SK-N-SH treated with all-trans-retinoic acid at 6 μM for 48 hours (cell line): ENCODE data around the gene OR2M3.

Source experiments
- ATAC-seq: fragments of 200-7000 bp; cut with Tn5 transposase; 3 replicates; pipeline ENCODE4 v1.9.1; 2020; ENCODE audit warnings: mild to moderate bottlenecking, moderate library complexity
- ARNTL ChIP-seq: fragments of 450-650 bp; formaldehyde crosslinking; IDR thresholded peaks from 2 replicates; pipeline ENCODE4 v1.5.0; 2020; ENCODE audit warnings: low read depth, mild to moderate bottlenecking, moderate library complexity, borderline replicate concordance
- BACH2 ChIP-seq: fragments of 250-450 bp; sonication (Bioruptor Pico); IDR thresholded peaks from 2 replicates; pipeline ENCODE4 v1.9.0; 2021; ENCODE audit warnings: mild to moderate bottlenecking, borderline replicate concordance
- CSDC2 ChIP-seq: fragments of 250-450 bp; sonication (Bioruptor Pico); IDR thresholded peaks from 2 replicates; pipeline ENCODE4 v1.5.0; 2020; ENCODE audit warnings: mild to moderate bottlenecking, moderate library complexity
- ESRRG ChIP-seq: fragments of 250-450 bp; sonication (Bioruptor Pico); IDR thresholded peaks from 2 replicates; pipeline ENCODE4 v1.6.1; 2021; ENCODE audit warnings: mild to moderate bottlenecking
- GLIS3 ChIP-seq: fragments of 250-450 bp; sonication (Bioruptor Pico); IDR thresholded peaks from 2 replicates; pipeline ENCODE4 v1.5.0; 2020; ENCODE audit warnings: mild to moderate bottlenecking, moderate library complexity
- OSR1 ChIP-seq: fragments of 250-450 bp; sonication (Bioruptor Pico); IDR thresholded peaks from 2 replicates; pipeline ENCODE4 v1.8.0; 2022; ENCODE audit warnings: moderate library complexity, mild to moderate bottlenecking, inconsistent platforms
- PPARA ChIP-seq: fragments of 250-450 bp; sonication (Bioruptor Pico); IDR thresholded peaks from 2 replicates; pipeline ENCODE4 v1.5.0; 2020; ENCODE audit warnings: mild to moderate bottlenecking, borderline replicate concordance
- RARB ChIP-seq: fragments of 250-450 bp; sonication (Bioruptor Pico); IDR thresholded peaks from 2 replicates; pipeline ENCODE4 v1.8.0; 2021; ENCODE audit warnings: mild to moderate bottlenecking, moderate library complexity
- SNAI2 ChIP-seq: fragments of 250-450 bp; sonication (Bioruptor Pico); IDR thresholded peaks from 2 replicates; pipeline ENCODE4 v1.5.0; 2020; ENCODE audit warnings: mild to moderate bottlenecking, moderate library complexity
- TCF4 ChIP-seq: fragments of 250-450 bp; sonication (Bioruptor Pico); IDR thresholded peaks from 2 replicates; pipeline ENCODE4 v1.8.0; 2021; ENCODE audit warnings: mild to moderate bottlenecking, moderate library complexity, borderline replicate concordance
- TOX ChIP-seq: fragments of 250-450 bp; sonication (Bioruptor Pico); IDR thresholded peaks from 2 replicates; pipeline ENCODE4 v1.8.0; 2021; ENCODE audit warnings: mild to moderate bottlenecking, moderate library complexity, borderline replicate concordance
- ZC3H10 ChIP-seq: fragments of 250-450 bp; sonication (Bioruptor Pico); IDR thresholded peaks from 2 replicates; pipeline ENCODE4 v1.5.1; 2021; ENCODE audit warnings: mild to moderate bottlenecking, moderate library complexity
- ZFP3 ChIP-seq: fragments of 250-450 bp; sonication (Bioruptor Pico); IDR thresholded peaks from 2 replicates; pipeline ENCODE4 v1.5.0; 2020; ENCODE audit warnings: mild to moderate bottlenecking, moderate library complexity
- ZFP30 ChIP-seq: fragments of 450-650 bp; formaldehyde crosslinking; IDR thresholded peaks from 2 replicates; pipeline ENCODE4 v1.5.0; 2022; ENCODE audit warnings: mild to moderate bottlenecking, moderate library complexity
- ZNF565 ChIP-seq: fragments of 450-650 bp; formaldehyde crosslinking; conservative IDR thresholded peaks from 2 replicates; pipeline ENCODE4 v1.5.0; 2020; ENCODE audit warnings: low read depth, mild to moderate bottlenecking, moderate library complexity
- ZNF70 ChIP-seq: fragments of 450-650 bp; formaldehyde crosslinking; IDR thresholded peaks from 2 replicates; pipeline ENCODE4 v1.5.0; 2020; ENCODE audit warnings: mild to moderate bottlenecking, moderate library complexity
- ZNF8 ChIP-seq: fragments of 450-650 bp; formaldehyde crosslinking; IDR thresholded peaks from 2 replicates; pipeline ENCODE4 v1.5.0; 2020; ENCODE audit warnings: mild to moderate bottlenecking, moderate library complexity
- TF ChIP-seq, protein P1 (sequence below): fragments of 250-450 bp; sonication (Bioruptor Pico); IDR thresholded peaks from 2 replicates; pipeline ENCODE4 v1.5.1; 2020; ENCODE audit warnings: low read depth, mild to moderate bottlenecking, moderate library complexity
- TF ChIP-seq, protein P2 (sequence below): fragments of 250-450 bp; sonication (Bioruptor Pico); IDR thresholded peaks from 2 replicates; pipeline ENCODE4 v1.8.0; 2020; ENCODE audit warnings: mild to moderate bottlenecking, moderate library complexity, borderline replicate concordance
- TF ChIP-seq, protein P3 (sequence below): fragments of 250-450 bp; sonication (Bioruptor Pico); IDR thresholded peaks from 2 replicates; pipeline ENCODE4 v1.5.1; 2021; ENCODE audit warnings: mild to moderate bottlenecking, moderate library complexity
- TF ChIP-seq, protein P4 (sequence below): fragments of 250-450 bp; sonication (Bioruptor Pico); IDR thresholded peaks from 2 replicates; pipeline ENCODE4 v1.8.0; 2021; ENCODE audit warnings: low read depth, mild to moderate bottlenecking, moderate library complexity, borderline replicate concordance

OR2M3 gene

DNA sequence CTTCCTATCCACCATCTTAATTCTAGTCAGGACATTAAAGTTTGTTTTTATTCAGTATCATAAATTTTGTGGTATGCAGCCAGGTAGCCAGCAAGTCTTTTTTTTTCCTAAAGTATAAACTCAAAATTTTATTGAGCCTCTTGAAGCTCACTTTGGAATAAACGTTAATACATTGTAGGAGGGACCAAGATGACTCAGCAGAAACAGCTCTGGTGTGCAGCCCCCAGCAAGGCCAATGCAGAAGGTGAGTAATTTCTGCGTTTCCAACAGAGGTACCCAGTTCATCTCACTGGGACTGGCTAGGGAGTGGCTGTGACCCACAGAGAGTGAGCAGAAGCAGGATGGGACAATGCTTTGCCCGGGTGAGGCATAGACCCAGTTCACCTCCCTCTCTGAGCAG is 9.7 kb upstream of the OR2M3 start (continued):
- TF ChIP-seq BACH2 (no peak), ZFP30 (CRISPR knock-in tag) (no peak), ZFP3 (CRISPR knock-in tag) (no peak), PPARA (no peak), ESRRG (no peak), ZNF70 (CRISPR knock-in tag) (no peak), ZNF565 (CRISPR knock-in tag) (no peak), ZC3H10 (CRISPR knock-in tag) (no peak), TCF4 (CRISPR knock-in tag) (no peak)
- TF ChIP-seq, protein P1, sequence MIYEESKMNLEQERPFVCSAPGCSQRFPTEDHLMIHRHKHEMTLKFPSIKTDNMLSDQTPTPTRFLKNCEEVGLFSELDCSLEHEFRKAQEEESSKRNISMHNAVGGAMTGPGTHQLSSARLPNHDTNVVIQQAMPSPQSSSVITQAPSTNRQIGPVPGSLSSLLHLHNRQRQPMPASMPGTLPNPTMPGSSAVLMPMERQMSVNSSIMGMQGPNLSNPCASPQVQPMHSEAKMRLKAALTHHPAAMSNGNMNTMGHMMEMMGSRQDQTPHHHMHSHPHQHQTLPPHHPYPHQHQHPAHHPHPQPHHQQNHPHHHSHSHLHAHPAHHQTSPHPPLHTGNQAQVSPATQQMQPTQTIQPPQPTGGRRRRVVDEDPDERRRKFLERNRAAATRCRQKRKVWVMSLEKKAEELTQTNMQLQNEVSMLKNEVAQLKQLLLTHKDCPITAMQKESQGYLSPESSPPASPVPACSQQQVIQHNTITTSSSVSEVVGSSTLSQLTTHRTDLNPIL (CRISPR knock-in tag): no peak
- TF ChIP-seq, protein P2, sequence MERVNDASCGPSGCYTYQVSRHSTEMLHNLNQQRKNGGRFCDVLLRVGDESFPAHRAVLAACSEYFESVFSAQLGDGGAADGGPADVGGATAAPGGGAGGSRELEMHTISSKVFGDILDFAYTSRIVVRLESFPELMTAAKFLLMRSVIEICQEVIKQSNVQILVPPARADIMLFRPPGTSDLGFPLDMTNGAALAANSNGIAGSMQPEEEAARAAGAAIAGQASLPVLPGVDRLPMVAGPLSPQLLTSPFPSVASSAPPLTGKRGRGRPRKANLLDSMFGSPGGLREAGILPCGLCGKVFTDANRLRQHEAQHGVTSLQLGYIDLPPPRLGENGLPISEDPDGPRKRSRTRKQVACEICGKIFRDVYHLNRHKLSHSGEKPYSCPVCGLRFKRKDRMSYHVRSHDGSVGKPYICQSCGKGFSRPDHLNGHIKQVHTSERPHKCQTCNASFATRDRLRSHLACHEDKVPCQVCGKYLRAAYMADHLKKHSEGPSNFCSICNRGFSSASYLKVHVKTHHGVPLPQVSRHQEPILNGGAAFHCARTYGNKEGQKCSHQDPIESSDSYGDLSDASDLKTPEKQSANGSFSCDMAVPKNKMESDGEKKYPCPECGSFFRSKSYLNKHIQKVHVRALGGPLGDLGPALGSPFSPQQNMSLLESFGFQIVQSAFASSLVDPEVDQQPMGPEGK (CRISPR knock-in tag): no peak

DNA sequence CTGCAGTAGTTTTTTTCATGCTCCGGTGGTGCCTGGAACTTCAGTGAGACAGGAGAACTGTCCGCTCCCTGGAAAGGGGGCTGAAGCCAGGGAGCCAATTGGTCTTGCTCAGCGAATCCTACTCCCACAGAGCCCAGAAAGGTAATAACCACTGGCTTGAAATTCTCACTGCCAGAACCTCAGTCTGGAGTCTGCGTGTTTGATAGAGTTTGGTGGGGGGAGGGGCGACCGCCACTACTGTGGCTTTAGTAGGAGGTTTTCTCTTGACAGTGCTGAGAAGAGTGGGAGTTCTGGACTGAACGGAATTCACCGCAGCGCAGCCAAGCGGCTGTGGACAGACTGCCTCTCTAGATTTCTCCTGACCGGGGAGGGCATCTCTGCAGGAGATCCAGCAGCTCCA is 8.0 kb upstream of the OR2M3 start:
- no peak for ATAC-seq
- TF ChIP-seq CSDC2 (CRISPR knock-in tag) (no peak), TOX (no peak), ZFP30 (CRISPR knock-in tag) (no peak), GLIS3 (CRISPR knock-in tag) (no peak), ZNF565 (CRISPR knock-in tag) (no peak), ZC3H10 (CRISPR knock-in tag) (no peak), ESRRG (no peak), RARB (CRISPR knock-in tag) (no peak), ARNTL (CRISPR knock-in tag) (no peak), PPARA (no peak), ZNF8 (CRISPR knock-in tag) (no peak), SNAI2 (CRISPR knock-in tag) (no peak), BACH2 (no peak), ZNF70 (CRISPR knock-in tag) (no peak), OSR1 (CRISPR knock-in tag) (no peak), TCF4 (CRISPR knock-in tag) (no peak)
- TF ChIP-seq, protein P3, sequence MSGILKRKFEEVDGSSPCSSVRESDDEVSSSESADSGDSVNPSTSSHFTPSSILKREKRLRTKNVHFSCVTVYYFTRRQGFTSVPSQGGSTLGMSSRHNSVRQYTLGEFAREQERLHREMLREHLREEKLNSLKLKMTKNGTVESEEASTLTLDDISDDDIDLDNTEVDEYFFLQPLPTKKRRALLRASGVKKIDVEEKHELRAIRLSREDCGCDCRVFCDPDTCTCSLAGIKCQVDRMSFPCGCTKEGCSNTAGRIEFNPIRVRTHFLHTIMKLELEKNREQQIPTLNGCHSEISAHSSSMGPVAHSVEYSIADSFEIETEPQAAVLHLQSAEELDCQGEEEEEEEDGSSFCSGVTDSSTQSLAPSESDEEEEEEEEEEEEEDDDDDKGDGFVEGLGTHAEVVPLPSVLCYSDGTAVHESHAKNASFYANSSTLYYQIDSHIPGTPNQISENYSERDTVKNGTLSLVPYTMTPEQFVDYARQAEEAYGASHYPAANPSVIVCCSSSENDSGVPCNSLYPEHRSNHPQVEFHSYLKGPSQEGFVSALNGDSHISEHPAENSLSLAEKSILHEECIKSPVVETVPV (CRISPR knock-in tag): no peak
- TF ChIP-seq, protein P4, sequence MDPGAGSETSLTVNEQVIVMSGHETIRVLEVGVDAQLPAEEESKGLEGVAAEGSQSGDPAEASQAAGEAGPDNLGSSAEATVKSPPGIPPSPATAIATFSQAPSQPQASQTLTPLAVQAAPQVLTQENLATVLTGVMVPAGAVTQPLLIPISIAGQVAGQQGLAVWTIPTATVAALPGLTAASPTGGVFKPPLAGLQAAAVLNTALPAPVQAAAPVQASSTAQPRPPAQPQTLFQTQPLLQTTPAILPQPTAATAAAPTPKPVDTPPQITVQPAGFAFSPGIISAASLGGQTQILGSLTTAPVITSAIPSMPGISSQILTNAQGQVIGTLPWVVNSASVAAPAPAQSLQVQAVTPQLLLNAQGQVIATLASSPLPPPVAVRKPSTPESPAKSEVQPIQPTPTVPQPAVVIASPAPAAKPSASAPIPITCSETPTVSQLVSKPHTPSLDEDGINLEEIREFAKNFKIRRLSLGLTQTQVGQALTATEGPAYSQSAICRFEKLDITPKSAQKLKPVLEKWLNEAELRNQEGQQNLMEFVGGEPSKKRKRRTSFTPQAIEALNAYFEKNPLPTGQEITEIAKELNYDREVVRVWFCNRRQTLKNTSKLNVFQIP (CRISPR knock-in tag): no peak
- TF ChIP-seq, protein P2 (CRISPR knock-in tag): no peak
- TF ChIP-seq, protein P1 (CRISPR knock-in tag): no peak

DNA sequence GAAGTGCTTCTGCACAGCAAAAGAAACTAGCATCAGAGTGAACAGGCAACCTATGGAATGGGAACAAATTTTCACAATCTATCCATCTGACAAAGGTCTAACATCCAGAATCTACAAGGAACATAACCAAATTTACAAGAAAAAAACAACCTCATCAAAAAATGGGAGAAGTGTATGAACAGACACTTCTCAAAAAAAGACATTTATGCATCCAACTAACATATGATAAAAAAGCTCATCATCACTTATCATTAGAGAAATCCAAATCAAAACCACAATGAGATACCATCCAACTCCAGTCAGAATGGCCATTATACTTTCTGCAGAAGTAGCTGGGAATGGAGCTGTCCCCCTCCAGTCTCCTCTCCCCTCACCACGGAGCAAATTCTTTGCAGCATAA is 2.9 kb upstream of the OR2M3 start:
- ATAC-seq: no peak
- no peak for TF ChIP-seq GLIS3 (CRISPR knock-in tag)
- TF ChIP-seq BACH2: no peak
- TF ChIP-seq ZC3H10 (CRISPR knock-in tag): no peak
- TF ChIP-seq ZFP30 (CRISPR knock-in tag): no peak
